Natural killer cell (primary cell): ENCODE results near the gene CCND2. TPM values are rescaled to one million over a fixed set of nuclear protein-coding genes. Genes with fewer than 3 reads are reported as not detected.

Experiments
- ATAC-seq, 3 donors: fragments of 150-1000 bp in 2 of 3; fragments of 200-7000 bp in 1 of 3; cut with Tn5 transposase; 1 replicate in 1 of 3; 2 replicates in 2 of 3; pipeline ENCODE4 v1.10.0; 2021; ENCODE audit warnings: mild to moderate bottlenecking in 2 of 3, moderate library complexity in 2 of 3
- DNase-seq, 2 donors: peaks; one replicate each; pipeline versions ENCODE4 v3.0.0 to v3.0.0-alpha.2; 2013 to 2021; ENCODE audit warnings: mixed read lengths in 1 of 2
- H3K27ac ChIP-seq: one replicate; pipeline ENCODE4 v1.5.1; 2013; ENCODE audit warnings: mild to moderate bottlenecking, low read length
- H3K27me3 ChIP-seq: one replicate; pipeline ENCODE4 v1.6.1; 2013; ENCODE audit warnings: low read length; ENCODE audit not compliant: control insufficient read depth, insufficient read depth
- H3K36me3 ChIP-seq: one replicate; pipeline ENCODE4 v1.6.1; 2013; ENCODE audit warnings: low read length; ENCODE audit not compliant: control insufficient read depth, insufficient read depth
- H3K4me1 ChIP-seq: one replicate; pipeline ENCODE4 v1.6.1; 2013; ENCODE audit warnings: low read length; ENCODE audit not compliant: control insufficient read depth, insufficient read depth
- H3K4me3 ChIP-seq: one replicate; pipeline ENCODE4 v1.5.1; 2013; ENCODE audit warnings: low read length
- H3K9me3 ChIP-seq: one replicate; pipeline ENCODE4 v1.6.1; 2013; ENCODE audit warnings: low read length; ENCODE audit not compliant: control insufficient read depth, insufficient read depth
- H3K27ac Mint-ChIP-seq, 2 donors: one replicate each; pipeline ENCODE4 v1.8.0; 2022; ENCODE audit warnings: mild to moderate bottlenecking in 2 of 2, mixed read lengths in 2 of 2, moderate library complexity in 1 of 2
- H3K27me3 Mint-ChIP-seq, 2 donors: one replicate each; pipeline ENCODE4 v1.8.0; 2022; ENCODE audit warnings: low read depth in 2 of 2, mixed read lengths in 2 of 2
- H3K36me3 Mint-ChIP-seq: one replicate; pipeline ENCODE4 v1.8.0; 2022; ENCODE audit warnings: mixed read lengths
- H3K4me1 Mint-ChIP-seq, 2 donors: one replicate each; pipeline ENCODE4 v1.8.0; 2022; ENCODE audit warnings: mixed read lengths in 2 of 2
- H3K4me3 Mint-ChIP-seq: one replicate; pipeline ENCODE4 v1.8.0; 2022; ENCODE audit warnings: mild to moderate bottlenecking, moderate library complexity, mixed read lengths
- H3K9me3 Mint-ChIP-seq, 2 donors: one replicate each; pipeline ENCODE4 v1.8.0; 2022; ENCODE audit warnings: mixed read lengths in 2 of 2
- WGBS: methylation state at CpG from one replicate; pipeline ENCODE4 v1.1.7; 2013; ENCODE audit warnings: missing lambda C conversion rate; ENCODE audit not compliant: insufficient coverage; 5-methylcytosine and 5-hydroxymethylcytosine counted together
- intact Hi-C: fragments of 100-400 bp; cut with micrococcal nuclease; formaldehyde crosslinking; loops from one replicate; pipeline ENCODE4 v1.14.2; 2022
- total RNA-seq, 4 donors: library from RNA; stranded (reverse); fragments of 120-200 nt in 1 of 4; gene quantifications; one replicate each; pipeline versions ENCODE4 v1.2.3 to v1.2.4, GENCODE V29; 2013 to 2022
- TF ChIP-seq, protein P1 (sequence below): fragments of 200-600 bp; IDR thresholded peaks from one replicate; pipeline ENCODE4 v1.8.0; 2022; ENCODE audit warnings: antibody characterized with exemption

The CCND2 gene
- total RNA-seq, 3 donors from 2014 or later (not counting 1 experiment from before 2014, with no cell fraction given), result 164 to 247 (median 228) TPM

DNA sequence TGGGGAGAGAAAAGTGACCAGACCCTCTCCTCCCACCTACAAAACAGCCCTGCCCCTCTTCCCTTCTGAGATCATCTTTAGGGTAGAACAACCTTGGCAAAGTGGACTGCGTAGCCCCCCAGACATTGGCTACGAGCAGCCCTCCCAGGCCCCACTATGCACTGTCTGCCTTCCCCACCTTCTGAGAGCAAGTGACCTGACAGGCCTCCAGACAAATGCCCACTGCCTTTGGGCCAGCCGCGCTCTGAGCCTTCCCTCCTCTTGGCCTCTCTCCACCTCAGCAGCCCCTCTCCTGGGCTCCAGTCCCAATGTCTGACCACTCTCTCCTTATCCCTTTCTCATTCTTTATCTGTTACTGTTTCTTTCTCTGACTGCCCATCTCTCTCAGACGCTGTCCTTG is 46.5 kb upstream of the CCND2 start:
- Mint-ChIP-seq H3K4me1 (peaks cover 13 to 17% of the 10 kb centered on the region in 2 donors), H3K27ac (no peak overlapping the region), H3K9me3 (no peaks in the 10 kb centered on the region), H3K27me3 (peaks cover 14 to 22% of the 10 kb centered on the region in 2 donors), H3K36me3 (no peaks in the 10 kb centered on the region), H3K4me3 (no peak overlapping the region)
- ATAC-seq (no peak), DNase-seq (no peak)
- Histone ChIP-seq H3K4me3 (no peak overlapping the region), H3K9me3 (no peaks in the 10 kb centered on the region), H3K27ac (no peak overlapping the region), H3K27me3 (no peaks in the 10 kb centered on the region), H3K4me1 (peaks cover 10% of the 10 kb centered on the region), H3K36me3 (no peaks in the 10 kb centered on the region)
- intact Hi-C loops, result no loop called here
- 88% methylated on average over 5 of the region's 5 CpGs for WGBS
- TF ChIP-seq, protein P1, sequence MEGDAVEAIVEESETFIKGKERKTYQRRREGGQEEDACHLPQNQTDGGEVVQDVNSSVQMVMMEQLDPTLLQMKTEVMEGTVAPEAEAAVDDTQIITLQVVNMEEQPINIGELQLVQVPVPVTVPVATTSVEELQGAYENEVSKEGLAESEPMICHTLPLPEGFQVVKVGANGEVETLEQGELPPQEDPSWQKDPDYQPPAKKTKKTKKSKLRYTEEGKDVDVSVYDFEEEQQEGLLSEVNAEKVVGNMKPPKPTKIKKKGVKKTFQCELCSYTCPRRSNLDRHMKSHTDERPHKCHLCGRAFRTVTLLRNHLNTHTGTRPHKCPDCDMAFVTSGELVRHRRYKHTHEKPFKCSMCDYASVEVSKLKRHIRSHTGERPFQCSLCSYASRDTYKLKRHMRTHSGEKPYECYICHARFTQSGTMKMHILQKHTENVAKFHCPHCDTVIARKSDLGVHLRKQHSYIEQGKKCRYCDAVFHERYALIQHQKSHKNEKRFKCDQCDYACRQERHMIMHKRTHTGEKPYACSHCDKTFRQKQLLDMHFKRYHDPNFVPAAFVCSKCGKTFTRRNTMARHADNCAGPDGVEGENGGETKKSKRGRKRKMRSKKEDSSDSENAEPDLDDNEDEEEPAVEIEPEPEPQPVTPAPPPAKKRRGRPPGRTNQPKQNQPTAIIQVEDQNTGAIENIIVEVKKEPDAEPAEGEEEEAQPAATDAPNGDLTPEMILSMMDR, result no peak

GRCh38 chr12:4228122-4228580 is 45.4 kb upstream of the CCND2 start:
- Mint-ChIP-seq H3K9me3 (no peaks in the 10 kb centered on the region), H3K36me3 (no peaks in the 10 kb centered on the region), H3K4me1 (peaks cover 13 to 17% of the 10 kb centered on the region in 2 donors), H3K4me3 (no peak overlapping the region), H3K27me3 (peaks cover 14 to 22% of the 10 kb centered on the region in 2 donors), H3K27ac (no peak overlapping the region)
- TF ChIP-seq, protein P1, result no peak
- Histone ChIP-seq H3K36me3 (no peaks in the 10 kb centered on the region), H3K4me3 (no peak overlapping the region), H3K4me1 (peaks cover 10% of the 10 kb centered on the region), H3K27ac (no peak overlapping the region), H3K9me3 (no peaks in the 10 kb centered on the region), H3K27me3 (no peaks in the 10 kb centered on the region)
- no peak for ATAC-seq
- no peak for DNase-seq
- 93% methylated on average over 18 of the region's 18 CpGs for WGBS
- intact Hi-C loops, result no loop called here

DNA sequence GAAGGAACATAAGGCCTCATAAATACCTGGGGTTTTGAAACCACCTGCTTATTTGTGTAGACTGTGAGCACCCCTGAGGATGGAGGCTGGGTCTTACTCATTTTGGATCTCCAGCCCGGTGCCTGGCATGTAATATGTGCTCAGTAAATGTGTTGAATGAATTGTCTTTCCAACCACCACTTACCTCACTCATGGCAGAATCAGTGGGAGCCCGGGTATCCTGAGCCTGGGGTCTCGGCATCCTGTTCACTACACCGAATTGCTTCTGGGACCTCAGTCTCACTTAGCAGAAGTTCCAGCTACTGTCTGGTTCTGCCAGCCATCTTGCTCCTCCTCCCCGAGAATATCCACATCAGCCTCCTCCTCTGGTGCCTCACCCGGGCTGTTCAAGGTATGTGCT is 43.0 kb upstream of the CCND2 start:
- no peak overlapping the region for H3K27ac ChIP-seq
- Mint-ChIP-seq H3K36me3 (no peaks in the 10 kb centered on the region), H3K4me1 (peaks cover 0 to 3% of the 10 kb centered on the region in 2 donors), H3K9me3 (peaks cover 0 to 2% of the 10 kb centered on the region in 2 donors), H3K27me3 (peaks cover 5 to 12% of the 10 kb centered on the region in 2 donors), H3K27ac (no peak overlapping the region), H3K4me3 (no peak overlapping the region)
- ATAC-seq (no peak), DNase-seq (no peak)
- H3K27me3 ChIP-seq, result no peaks in the 10 kb centered on the region
- H3K36me3 ChIP-seq, result no peaks in the 10 kb centered on the region
- intact Hi-C loops, result no loop called here
- H3K4me1 ChIP-seq, result no peaks in the 10 kb centered on the region
- TF ChIP-seq, protein P1, result no peak
- H3K4me3 ChIP-seq, result no peak overlapping the region
- 78% methylated on average over 5 of the region's 6 CpGs for WGBS
- H3K9me3 ChIP-seq, result no peaks in the 10 kb centered on the region

DNA sequence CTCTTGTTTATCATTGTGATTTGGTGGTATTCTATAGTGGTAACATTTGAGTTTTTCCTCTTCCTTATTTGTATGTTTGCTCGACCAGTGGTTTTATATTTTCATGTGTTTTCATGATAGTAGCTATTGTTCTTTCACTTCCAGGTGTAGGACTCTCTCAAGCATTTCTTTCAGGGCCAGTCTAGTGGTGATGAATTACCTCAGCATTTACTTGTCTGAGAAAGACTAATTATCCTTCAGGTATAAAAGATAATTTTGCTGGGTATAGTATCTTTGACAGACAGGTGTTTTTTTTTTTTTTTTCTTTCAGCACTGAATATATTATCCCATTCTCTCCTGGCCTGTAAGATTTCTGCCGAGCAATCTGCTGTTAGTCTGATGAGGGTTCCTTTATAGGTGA is 35.0 kb upstream of the CCND2 start:
- Mint-ChIP-seq H3K4me3 (no peak overlapping the region), H3K27me3 (peaks cover 15 to 23% of the 10 kb centered on the region in 2 donors), H3K9me3 (peaks cover 7 to 12% of the 10 kb centered on the region in 2 donors), H3K4me1 (peaks cover 0 to 12% of the 10 kb centered on the region in 2 donors), H3K36me3 (peaks cover 30% of the 10 kb centered on the region), H3K27ac (no peak overlapping the region)
- Histone ChIP-seq H3K9me3 (no peaks in the 10 kb centered on the region), H3K36me3 (no peaks in the 10 kb centered on the region), H3K27ac (no peak overlapping the region), H3K4me3 (no peak overlapping the region), H3K4me1 (peaks cover 21% of the 10 kb centered on the region), H3K27me3 (no peaks in the 10 kb centered on the region)
- intact Hi-C loops, result no loop called here
- ATAC-seq (no peak), DNase-seq (no peak)
- 100% methylated on average over 1 of the region's 2 CpGs for WGBS
- TF ChIP-seq, protein P1, result no peak
